ENCODE results near the gene PMEPA1. TPM values are rescaled to one million over a fixed set of nuclear protein-coding genes. Genes with fewer than 3 reads are reported as not detected.

Gene PMEPA1
- total RNA-seq, 2 donors from 2014 or later = 96.5 to 245 TPM

DNA sequence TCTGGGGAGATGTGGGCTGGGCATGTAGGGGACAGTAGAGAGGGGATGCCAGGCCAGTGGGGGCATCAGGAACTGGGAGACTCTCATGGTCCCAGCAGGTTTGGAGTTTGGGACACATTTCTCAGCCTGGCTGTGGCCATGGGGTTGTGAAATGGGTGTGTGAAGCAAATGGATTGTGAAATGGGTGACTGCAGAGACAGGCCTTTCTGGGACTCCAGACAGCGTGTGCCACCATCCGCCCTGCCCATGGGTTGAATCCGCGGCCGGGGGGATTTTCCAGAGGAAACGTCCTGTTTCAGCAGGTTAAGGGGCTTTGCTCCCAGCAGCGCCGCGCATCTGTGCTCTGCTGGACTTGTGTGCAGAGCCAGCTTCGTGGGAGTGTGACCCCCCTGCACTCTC lies 3.7 kb upstream of the PMEPA1 start:
- no peak overlapping the region for H3K4me3 ChIP-seq
- WGBS = 90% methylated on average over 10 of the region's 10 CpGs
- intact Hi-C loops (cut with DNase I) = loop anchor here (10.0 kb wide), 1 partner anchor 319 kb away; the partner anchor contains the start of gene RBM38
- no peak for DNase-seq (ENCODE audit: low spot score)
- H3K27ac ChIP-seq = peak overlapping the region; percentile 98 to 99
- H3K4me1 ChIP-seq (replicated peaks) = peaks cover 3% of the 10 kb centered on the region
- no peaks in the 10 kb centered on the region for H3K9me3 ChIP-seq
- TF ChIP-seq, protein P1, sequence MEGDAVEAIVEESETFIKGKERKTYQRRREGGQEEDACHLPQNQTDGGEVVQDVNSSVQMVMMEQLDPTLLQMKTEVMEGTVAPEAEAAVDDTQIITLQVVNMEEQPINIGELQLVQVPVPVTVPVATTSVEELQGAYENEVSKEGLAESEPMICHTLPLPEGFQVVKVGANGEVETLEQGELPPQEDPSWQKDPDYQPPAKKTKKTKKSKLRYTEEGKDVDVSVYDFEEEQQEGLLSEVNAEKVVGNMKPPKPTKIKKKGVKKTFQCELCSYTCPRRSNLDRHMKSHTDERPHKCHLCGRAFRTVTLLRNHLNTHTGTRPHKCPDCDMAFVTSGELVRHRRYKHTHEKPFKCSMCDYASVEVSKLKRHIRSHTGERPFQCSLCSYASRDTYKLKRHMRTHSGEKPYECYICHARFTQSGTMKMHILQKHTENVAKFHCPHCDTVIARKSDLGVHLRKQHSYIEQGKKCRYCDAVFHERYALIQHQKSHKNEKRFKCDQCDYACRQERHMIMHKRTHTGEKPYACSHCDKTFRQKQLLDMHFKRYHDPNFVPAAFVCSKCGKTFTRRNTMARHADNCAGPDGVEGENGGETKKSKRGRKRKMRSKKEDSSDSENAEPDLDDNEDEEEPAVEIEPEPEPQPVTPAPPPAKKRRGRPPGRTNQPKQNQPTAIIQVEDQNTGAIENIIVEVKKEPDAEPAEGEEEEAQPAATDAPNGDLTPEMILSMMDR (IDR thresholded peaks at IDR 0.05) = no peak
- TF ChIP-seq POLR2A (IDR thresholded peaks at IDR 0.05) = no peak
- no peak for TF ChIP-seq POLR2AphosphoS5 (IDR thresholded peaks at IDR 0.05)
- no peaks in the 10 kb centered on the region for H3K36me3 ChIP-seq
- no peaks in the 10 kb centered on the region for H3K27me3 ChIP-seq (replicated peaks; ENCODE audit: insufficient read depth)

DNA sequence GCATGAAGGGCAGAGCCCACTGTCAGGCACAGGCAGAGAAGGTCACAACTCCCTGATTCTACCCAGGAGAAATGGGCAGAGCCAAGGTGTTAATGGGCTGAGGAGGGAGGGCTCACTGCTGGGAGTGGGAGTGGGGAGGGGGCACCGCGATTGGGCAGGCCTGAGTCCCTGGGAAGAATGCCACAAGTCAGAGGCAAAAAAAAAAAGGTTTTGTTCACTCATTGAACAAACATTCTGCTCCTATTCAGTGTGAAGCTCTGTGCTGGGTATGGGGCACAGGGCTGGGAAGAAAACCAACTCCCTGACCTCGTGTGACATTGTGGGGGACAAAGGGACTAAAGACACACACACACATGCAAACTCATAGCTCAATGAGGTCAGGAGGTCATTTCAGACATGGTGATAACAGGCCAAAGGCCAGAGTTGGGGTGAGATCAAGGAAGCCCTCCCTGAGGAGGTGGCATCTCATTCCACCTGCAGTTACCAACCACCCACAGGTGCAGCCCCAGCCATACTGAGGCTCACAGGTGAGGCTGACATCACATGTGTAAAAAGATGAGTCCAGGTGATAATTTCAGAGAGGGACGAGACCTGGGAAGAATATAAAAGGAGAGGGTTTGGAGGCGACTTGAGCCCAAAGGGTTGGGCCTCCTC lies 3.2 kb upstream of the PMEPA1 start:
- intact Hi-C loops (cut with DNase I) = loop anchor here (10.0 kb wide), 1 partner anchor 318 kb away; the partner anchor contains the start of gene RBM38
- H3K4me1 ChIP-seq (replicated peaks) = peaks cover 3% of the 10 kb centered on the region
- no peaks in the 10 kb centered on the region for H3K9me3 ChIP-seq
- H3K36me3 ChIP-seq = no peaks in the 10 kb centered on the region
- no peak for DNase-seq (ENCODE audit: low spot score)
- H3K27me3 ChIP-seq (replicated peaks; ENCODE audit: insufficient read depth) = no peaks in the 10 kb centered on the region
- 49% methylated on average over 5 of the region's 5 CpGs for WGBS
- TF ChIP-seq POLR2AphosphoS5 (IDR thresholded peaks at IDR 0.05) (no peak), POLR2A (IDR thresholded peaks at IDR 0.05) (no peak)
- TF ChIP-seq, protein P1 (IDR thresholded peaks at IDR 0.05) = no peak
- H3K27ac ChIP-seq = peak overlapping the region; percentile 98 to 99
- H3K4me3 ChIP-seq = no peak overlapping the region

DNA sequence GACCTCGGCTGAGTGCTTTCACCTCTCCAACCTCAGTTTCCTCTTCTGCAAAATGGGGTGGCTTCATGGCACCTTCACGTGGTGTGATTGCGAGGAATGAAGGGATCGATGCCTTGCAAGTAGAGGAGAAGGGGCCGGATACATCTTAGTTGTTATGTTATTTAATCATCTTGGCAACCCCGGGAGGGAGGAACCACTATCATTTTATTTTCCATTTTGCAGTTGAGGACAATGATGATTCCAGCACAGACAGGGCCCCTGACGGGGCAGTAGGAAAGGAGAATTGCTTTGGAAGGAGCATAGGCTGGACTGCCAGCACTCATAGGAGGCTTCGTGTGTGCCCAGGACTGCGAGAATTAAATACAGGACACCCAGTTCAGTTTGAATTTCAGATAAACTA lies 2.5 kb upstream of the PMEPA1 start:
- WGBS = 65% methylated on average over 9 of the region's 9 CpGs
- no peaks in the 10 kb centered on the region for H3K9me3 ChIP-seq
- TF ChIP-seq, protein P1 (IDR thresholded peaks at IDR 0.05) = no peak
- TF ChIP-seq POLR2A (IDR thresholded peaks at IDR 0.05) (no peak), POLR2AphosphoS5 (IDR thresholded peaks at IDR 0.05) (no peak)
- no peak for DNase-seq (ENCODE audit: low spot score)
- peak overlapping the region in 1 of 2 donors; percentile 78 for H3K4me3 ChIP-seq
- peaks cover 1% of the 10 kb centered on the region for H3K4me1 ChIP-seq (replicated peaks)
- intact Hi-C loops (cut with DNase I) = loop anchor here (10.0 kb wide), 1 partner anchor 318 kb away; the partner anchor contains the start of gene RBM38
- peak overlapping the region; percentile 98 to 99 for H3K27ac ChIP-seq
- H3K27me3 ChIP-seq (replicated peaks; ENCODE audit: insufficient read depth) = no peaks in the 10 kb centered on the region
- H3K36me3 ChIP-seq = no peaks in the 10 kb centered on the region

DNA sequence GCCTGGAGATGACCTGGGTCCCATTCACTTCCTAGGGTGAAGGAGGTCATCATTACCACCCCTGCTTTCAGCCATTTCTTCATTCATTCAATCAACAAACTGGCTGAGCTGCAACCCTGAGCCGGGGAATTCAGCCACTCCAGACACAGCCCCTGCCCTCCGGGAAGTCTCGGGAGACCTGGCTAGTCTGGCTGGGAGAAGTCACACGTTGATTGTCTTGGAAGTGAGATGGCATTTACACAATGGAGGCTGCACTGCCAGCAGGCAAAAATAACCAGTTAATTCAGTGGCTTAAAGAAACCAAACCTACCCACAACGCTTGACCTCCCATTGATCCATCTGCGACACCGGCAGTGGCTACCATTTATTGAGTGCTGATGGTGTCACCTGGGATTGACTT lies 2.0 kb upstream of the PMEPA1 start:
- no peaks in the 10 kb centered on the region for H3K4me1 ChIP-seq (replicated peaks)
- DNase-seq (ENCODE audit: low spot score) = peak; percentile 50
- H3K27me3 ChIP-seq (replicated peaks; ENCODE audit: insufficient read depth) = no peaks in the 10 kb centered on the region
- TF ChIP-seq POLR2AphosphoS5 (IDR thresholded peaks at IDR 0.05) = no peak
- 58% methylated on average over 7 of the region's 7 CpGs for WGBS
- peak overlapping the region in 1 of 2 donors; percentile 78 for H3K4me3 ChIP-seq
- intact Hi-C loops (cut with DNase I) = loop anchor here (10.0 kb wide), 1 partner anchor 317 kb away; the partner anchor contains the start of gene RBM38
- H3K36me3 ChIP-seq = no peaks in the 10 kb centered on the region
- H3K9me3 ChIP-seq = no peaks in the 10 kb centered on the region
- peak overlapping the region; percentile 98 to 99 for H3K27ac ChIP-seq

DNA sequence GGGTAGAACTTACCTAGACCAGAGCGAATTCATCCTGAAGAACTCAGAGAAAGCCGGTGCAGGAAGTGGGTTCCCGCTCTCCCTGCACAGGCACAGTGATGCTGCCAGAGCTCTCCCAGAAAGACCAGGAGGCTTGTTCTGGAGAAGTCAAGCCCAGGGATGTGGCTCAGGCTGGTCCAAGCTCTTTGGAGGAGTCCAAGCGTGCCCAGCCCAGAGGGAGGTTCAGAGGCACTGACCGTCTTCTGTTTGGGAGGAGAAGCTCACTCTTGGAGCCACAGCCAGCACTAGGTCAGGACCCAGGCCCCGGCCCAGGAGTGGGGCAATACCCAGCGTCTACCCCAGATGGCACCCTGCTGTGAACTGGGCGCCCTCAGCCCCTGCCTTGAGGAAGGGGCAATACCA lies 1.5 kb upstream of the PMEPA1 start:
- WGBS = 56% methylated on average over 8 of the region's 8 CpGs
- Histone ChIP-seq H3K36me3 (no peaks in the 10 kb centered on the region), H3K4me3 (peak overlapping the region; percentile 78 to 81), H3K27me3 (replicated peaks; ENCODE audit: insufficient read depth) (no peaks in the 10 kb centered on the region), H3K9me3 (no peaks in the 10 kb centered on the region), H3K27ac (peak overlapping the region; percentile 98 to 99), H3K4me1 (replicated peaks) (no peaks in the 10 kb centered on the region)
- intact Hi-C loops (cut with DNase I) = loop anchor here (10.0 kb wide), 1 partner anchor 317 kb away; the partner anchor contains the start of gene RBM38
- DNase-seq (ENCODE audit: low spot score) = peak; percentile 43
- TF ChIP-seq, protein P1 (IDR thresholded peaks at IDR 0.05) = peak in 1 of 4 experiments; percentile 3
- no peak for TF ChIP-seq POLR2AphosphoS5 (IDR thresholded peaks at IDR 0.05)
